NCI-H1436 (cell line): ENCODE measurements around the gene ARHGAP29.

Experiments
- DNase-seq: peaks from one replicate; lab custom pipeline; 2025; lab: John Stamatoyannopoulos, UW

ARHGAP29 gene

DNA sequence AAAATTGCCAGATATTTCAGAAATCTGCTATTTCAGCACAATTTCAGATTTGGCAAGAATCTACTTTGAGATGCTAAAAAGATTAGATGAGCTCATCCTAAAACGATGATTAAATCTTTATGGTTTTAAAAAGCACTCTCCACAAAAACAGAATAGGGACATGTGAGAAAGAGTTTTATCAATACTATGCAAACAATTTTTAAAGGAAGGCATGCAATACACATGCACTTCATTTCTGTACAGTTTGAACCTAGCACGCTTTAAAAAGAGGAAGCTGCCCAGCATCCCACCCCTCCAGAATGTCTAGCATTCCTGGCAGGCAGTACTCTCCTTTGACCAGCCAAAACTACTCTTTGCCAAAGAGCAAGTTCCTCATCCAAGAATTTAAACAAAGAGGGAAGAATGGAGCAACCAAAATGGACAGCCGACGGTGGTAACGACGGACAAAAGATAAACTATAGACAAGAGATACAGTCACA lies 1.3 kb downstream of the ARHGAP29 start:
- DNase-seq, result no peak

GRCh38 chr1:94235189-94236012 lies 2.0 kb downstream of the ARHGAP29 start:
- DNase-seq, result no peak

DNA sequence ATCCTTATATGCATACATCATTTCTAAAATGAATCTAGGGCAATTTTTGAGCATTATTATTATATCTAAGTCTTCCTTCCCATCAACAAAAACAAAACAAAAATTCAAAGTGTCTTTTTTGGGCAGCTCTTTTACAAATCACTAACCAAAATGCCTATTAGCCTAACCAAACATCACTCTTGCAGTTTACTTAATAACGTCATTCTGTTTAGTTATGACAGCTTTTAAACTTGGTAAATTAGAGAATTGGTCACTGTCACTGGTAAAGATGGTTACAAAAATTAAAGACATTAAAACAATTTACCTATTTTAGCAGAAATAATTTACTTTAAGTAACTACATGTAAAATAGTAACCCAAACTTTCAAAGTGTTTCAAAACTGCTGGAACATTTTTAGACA lies 2.8 kb downstream of the ARHGAP29 start:
- no peak for DNase-seq

DNA sequence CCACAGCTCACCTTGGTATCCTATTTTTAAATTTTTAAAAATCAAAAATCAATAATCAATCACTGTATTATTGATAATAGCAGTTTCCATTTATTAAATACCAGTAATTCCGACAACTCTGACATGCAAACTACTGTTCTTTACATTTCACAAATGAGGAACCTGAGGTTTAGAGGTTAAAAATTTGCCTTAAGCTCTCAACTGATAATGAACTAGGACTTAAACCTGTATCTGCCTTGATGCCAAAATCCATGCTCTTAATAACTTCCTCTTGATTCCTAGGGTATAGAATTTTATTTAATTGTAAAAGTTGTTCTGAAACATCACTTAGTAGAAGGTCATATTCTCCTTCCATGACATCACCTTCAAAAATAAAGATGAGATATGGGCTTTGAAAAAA lies 5.6 kb downstream of the ARHGAP29 start:
- DNase-seq, result no peak

- DNase-seq, result no peak
Observed at GRCh38 chr1:94230920-94231319, 6.5 kb downstream of the ARHGAP29 start.

DNA sequence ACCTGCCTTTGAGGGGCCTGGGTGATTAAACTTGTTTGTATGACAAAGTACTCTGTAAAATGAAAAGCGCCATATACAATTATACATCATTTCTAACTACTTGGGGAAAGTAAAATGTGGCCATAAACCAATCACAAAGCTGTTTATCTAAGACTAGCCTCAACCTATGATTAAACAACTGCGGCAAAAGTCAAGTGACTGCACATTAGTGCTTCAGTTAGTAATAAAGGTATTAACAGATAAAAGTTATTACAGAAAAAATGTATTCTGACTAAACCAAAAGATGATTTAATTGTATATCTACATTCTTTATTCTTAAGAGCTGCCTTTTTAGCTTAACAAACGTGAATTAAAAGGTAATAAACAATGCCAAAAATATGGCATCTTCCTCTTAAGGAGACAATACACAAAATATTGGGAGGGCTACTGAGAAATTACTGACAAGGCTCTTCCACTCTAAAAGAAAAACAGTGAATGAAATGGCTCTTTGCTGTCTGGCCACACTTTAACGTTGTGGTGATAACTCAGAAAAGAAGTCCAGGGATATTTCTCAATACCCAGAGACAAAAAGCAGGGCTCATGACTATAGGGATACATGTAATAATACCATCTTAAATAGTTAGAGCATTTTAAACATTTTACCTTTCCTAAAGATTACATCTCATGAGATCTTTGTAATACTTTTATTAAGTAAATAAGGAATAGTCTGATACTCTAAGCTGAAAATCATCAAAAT lies 8.6 kb downstream of the ARHGAP29 start:
- DNase-seq, result no peak

GRCh38 chr1:94227624-94228023 lies 9.8 kb downstream of the ARHGAP29 start:
- no peak for DNase-seq

GRCh38 chr1:94225845-94226244 lies 11.5 kb downstream of the ARHGAP29 start:
- DNase-seq, result no peak

- DNase-seq, result no peak
Observed at GRCh38 chr1:94218332-94218731, 19.1 kb downstream of the ARHGAP29 start.

DNA sequence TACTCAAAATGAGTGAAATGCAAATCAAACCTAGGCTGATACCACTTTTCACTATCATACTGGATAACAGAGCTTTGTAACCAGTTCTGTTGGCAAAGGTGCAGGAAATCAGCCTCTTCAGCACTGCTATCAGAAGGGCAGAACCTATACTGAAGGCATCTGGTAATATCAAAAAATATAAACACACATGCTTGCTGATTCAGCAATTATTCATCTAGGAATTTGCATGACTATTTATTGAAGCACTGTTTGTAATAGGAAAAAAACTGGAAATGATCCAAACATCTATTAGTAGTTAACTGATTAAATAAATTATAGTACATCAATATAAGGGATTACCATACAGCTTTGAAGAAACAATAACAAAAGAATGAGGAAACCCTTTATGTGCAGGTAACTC lies 21.4 kb downstream of the ARHGAP29 start:
- no peak for DNase-seq

DNA sequence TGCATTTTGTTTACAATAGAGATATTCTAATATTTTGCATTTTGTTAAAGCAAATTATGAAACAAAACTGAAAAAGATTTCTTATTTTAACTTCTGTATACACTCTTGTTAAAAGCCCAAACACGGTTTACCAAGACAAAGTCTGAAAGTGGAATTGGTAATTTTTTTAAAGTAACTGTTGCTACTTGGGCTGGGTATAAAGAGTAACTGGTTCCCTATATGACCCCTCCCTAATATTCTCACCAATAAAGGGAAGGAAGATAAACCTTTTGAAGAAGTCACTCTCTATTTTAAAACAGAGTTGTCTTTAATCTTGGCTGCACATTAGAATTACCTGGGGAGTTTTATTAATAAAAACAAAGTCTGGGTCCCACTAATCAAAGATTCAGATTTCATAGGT lies 27.4 kb downstream of the ARHGAP29 start:
- no peak for DNase-seq

- no peak for DNase-seq
Observed at GRCh38 chr1:94209425-94209824, 28.0 kb downstream of the ARHGAP29 start.

GRCh38 chr1:94207695-94208094 lies 29.7 kb downstream of the ARHGAP29 start:
- no peak for DNase-seq

GRCh38 chr1:94205639-94206038 lies 31.7 kb downstream of the ARHGAP29 start:
- DNase-seq, result no peak

DNA sequence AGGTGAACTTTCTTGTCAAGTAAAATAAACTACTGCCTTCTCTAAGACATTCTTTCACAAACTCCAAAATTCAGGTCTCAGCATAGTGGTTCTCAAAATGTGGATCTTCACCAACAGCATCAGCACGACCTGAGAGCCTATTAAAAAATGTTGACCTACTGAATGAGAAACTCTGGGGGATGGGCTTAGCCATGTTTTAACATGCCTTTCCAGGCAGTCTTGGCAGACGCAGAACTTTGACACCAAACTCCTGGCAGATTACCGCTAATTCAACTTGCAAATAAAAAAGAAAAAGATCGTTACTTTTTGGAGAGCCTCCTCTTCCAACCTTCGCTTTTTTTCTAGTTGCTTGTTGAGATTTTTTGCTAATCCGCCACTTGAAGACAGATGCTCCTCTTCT lies 35.1 kb downstream of the ARHGAP29 start:
- DNase-seq, result no peak

GRCh38 chr1:94199398-94199797 lies 38.0 kb downstream of the ARHGAP29 start:
- DNase-seq, result no peak

- no peak for DNase-seq
Observed at GRCh38 chr1:94194079-94194865, 43.1 kb downstream of the ARHGAP29 start.

DNA sequence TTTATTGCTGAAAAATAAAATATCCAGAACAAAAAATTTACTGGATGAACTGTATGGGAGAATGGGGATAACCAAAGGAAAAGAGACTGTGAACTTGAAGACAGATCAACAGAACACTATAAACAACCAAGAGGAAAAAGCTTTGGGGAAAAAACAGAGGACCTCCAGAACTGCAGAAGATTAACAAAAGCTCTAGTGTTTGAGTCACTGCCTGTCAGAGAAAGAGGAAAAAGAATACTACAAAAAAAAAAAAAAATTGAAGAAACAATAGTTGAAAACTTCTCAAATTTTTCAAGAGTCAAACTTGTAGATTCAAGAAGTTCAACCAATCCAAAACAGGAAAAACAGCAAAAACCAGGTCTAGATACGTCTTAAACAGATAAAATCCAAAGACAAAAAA lies 44.3 kb downstream of the ARHGAP29 start:
- no peak for DNase-seq

DNA sequence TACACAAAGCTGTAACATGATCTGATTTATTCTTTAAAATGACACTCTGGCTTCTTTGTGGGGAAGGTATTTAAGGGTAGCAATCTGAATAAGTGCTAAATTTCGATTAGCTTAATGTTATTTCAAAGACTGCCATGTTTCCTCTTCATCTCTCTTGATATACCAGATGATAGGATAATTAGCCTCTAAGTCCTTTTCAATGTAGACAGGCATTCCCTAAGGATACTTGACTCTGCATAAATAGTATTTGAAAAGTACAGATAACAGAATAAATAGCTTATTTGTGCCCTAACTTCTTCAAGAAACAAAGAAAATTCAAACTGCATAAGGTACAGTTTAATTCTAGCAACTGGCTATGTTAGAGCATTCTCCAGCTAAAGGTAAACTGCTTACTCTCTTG lies 46.2 kb downstream of the ARHGAP29 start:
- DNase-seq, result peak; percentile 20

- DNase-seq, result no peak
Observed at GRCh38 chr1:94186946-94187345, 50.4 kb downstream of the ARHGAP29 start.

GRCh38 chr1:94183197-94183815 lies 54.1 kb downstream of the ARHGAP29 start:
- DNase-seq, result no peak

- no peak for DNase-seq
Observed at GRCh38 chr1:94182191-94182590, 55.2 kb downstream of the ARHGAP29 start.
